Thoracic aorta (tissue), 2 donors: ENCODE measurements around the gene EFCAB14. TPM values are rescaled to one million over a fixed set of nuclear protein-coding genes. Genes with fewer than 3 reads are reported as not detected.

Experiments
- ATAC-seq: fragments of 150-250 bp; one replicate; pipeline ENCODE4 v1.8.0; 2017; ENCODE audit warnings: low read depth; ENCODE audit not compliant: insufficient number of reproducible peaks, low FRiP score
- DNase-seq: peaks from one replicate; pipeline ENCODE4 v3.0.0-alpha.2; 2020; ENCODE audit warnings: low spot score
- H3K27ac ChIP-seq, 2 donors: fragments of 200-600 bp; sonication (generic); 1 replicate in 1 of 2; 2 replicates in 1 of 2; pipeline ENCODE4 v1.5.1; 2016; ENCODE audit warnings: mild to moderate bottlenecking in 2 of 2, moderate library complexity in 2 of 2
- H3K27me3 ChIP-seq: fragments of 200-600 bp; sonication (generic); replicated peaks from 2 replicates; pipeline ENCODE4 v1.6.0; 2016; ENCODE audit warnings: mild to moderate bottlenecking; ENCODE audit not compliant: insufficient read depth
- H3K36me3 ChIP-seq: fragments of 200-600 bp; sonication (generic); one replicate; pipeline ENCODE4 v1.5.1; 2016
- H3K4me1 ChIP-seq, 2 donors: fragments of 200-600 bp; sonication (generic); 1 replicate in 1 of 2; 2 replicates in 1 of 2; pipeline versions ENCODE4 v1.5.1 to v1.6.0; 2016; ENCODE audit warnings: low read depth in 2 of 2, mild to moderate bottlenecking in 1 of 2; ENCODE audit not compliant: control insufficient read depth in 1 of 2
- H3K4me3 ChIP-seq: fragments of 200-600 bp; sonication (generic); 2 replicates; pipeline ENCODE4 v1.5.1; 2016; ENCODE audit warnings: mild to moderate bottlenecking
- H3K9me3 ChIP-seq: fragments of 200-600 bp; sonication (generic); 2 replicates; pipeline ENCODE4 v1.5.1; 2016
- total RNA-seq, 2 donors: library from RNA; depleted of rRNA; stranded (reverse); fragments of >200 nt; gene quantifications; one replicate each; pipeline versions ENCODE4 v1.1.0 to v1.2.3, GENCODE V29; 2016
- TF ChIP-seq, protein P1 (sequence below): fragments of 200-600 bp; sonication (generic); IDR thresholded peaks from one replicate; pipeline ENCODE4 v1.5.1; 2019; ENCODE audit warnings: antibody characterized with exemption

EFCAB14 gene
- total RNA-seq, 2 donors from 2014 or later, result 102 to 107 TPM

DNA sequence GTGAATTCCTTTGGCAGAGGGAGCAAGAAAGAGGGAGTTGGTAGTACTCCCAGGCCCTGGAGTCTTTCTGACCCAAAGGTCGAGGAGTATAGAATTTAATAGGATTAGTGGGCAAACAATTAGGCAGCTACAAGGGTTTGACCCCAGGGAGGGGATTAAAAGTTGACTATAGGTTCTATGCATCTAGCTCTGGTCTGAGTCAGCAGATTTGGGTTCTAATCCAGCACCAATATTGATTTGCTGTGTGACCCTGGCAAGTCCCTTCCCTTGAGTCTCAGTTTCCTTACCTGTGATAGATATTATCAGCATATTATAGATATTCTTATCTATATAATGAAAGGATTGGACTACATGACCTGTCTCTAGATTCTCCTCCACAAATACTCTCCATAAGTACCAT, 35.1 kb upstream of the EFCAB14 start:
- ATAC-seq (no peak), DNase-seq (no peak)
- Histone ChIP-seq H3K27me3 (no peaks in the 10 kb centered on the region), H3K27ac (no peak overlapping the region), H3K36me3 (no peaks in the 10 kb centered on the region), H3K4me3 (no peak overlapping the region), H3K9me3 (no peaks in the 10 kb centered on the region), H3K4me1 (no peaks in the 10 kb centered on the region)
- TF ChIP-seq, protein P1, sequence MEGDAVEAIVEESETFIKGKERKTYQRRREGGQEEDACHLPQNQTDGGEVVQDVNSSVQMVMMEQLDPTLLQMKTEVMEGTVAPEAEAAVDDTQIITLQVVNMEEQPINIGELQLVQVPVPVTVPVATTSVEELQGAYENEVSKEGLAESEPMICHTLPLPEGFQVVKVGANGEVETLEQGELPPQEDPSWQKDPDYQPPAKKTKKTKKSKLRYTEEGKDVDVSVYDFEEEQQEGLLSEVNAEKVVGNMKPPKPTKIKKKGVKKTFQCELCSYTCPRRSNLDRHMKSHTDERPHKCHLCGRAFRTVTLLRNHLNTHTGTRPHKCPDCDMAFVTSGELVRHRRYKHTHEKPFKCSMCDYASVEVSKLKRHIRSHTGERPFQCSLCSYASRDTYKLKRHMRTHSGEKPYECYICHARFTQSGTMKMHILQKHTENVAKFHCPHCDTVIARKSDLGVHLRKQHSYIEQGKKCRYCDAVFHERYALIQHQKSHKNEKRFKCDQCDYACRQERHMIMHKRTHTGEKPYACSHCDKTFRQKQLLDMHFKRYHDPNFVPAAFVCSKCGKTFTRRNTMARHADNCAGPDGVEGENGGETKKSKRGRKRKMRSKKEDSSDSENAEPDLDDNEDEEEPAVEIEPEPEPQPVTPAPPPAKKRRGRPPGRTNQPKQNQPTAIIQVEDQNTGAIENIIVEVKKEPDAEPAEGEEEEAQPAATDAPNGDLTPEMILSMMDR, result no peak

DNA sequence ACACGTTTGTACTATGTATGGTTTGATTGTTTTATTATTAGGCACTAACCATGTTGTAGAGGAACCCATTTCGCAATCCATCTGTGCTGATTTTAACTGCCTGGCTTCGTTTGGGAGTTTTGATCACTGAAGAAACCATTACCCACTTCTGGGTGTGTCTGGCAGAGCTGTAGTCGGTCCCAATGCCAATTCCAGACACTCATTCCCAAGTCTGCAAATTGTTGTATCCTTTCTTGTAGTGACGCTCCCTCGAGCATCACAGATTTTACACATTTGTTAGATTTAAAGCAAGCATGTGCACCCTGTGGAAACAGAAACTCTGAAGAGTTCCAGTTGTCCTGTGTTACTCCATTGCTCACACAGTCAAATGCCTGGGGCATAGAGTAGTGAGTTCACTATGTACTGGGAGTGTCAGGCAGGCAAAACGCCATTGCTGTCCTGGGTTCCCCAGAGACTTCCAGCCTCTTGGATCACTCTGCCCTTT, 31.0 kb upstream of the EFCAB14 start:
- Histone ChIP-seq H3K27ac (no peak overlapping the region), H3K4me3 (no peak overlapping the region), H3K4me1 (no peaks in the 10 kb centered on the region), H3K9me3 (no peaks in the 10 kb centered on the region), H3K36me3 (no peaks in the 10 kb centered on the region), H3K27me3 (no peaks in the 10 kb centered on the region)
- TF ChIP-seq, protein P1, result no peak
- no peak for ATAC-seq
- no peak for DNase-seq

DNA sequence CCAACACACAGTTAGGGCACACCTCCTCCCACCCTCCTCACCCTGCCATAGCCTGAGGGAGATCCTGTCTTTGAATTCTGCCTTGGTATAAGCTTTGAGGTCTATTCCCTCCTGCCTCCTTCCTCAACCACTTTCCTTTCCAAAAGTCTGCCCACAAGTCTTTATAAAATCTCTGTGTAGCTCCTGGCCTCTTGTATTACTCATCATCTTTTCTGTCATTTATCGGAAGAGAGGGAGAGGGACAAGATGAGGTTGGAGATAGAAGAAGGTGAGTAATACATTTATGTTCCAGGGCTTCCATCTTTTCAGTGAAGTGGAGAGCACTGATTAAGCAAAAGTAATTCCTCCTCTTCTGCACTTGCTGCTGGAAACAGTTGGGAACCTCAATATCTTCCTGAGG, 30.5 kb upstream of the EFCAB14 start:
- Histone ChIP-seq H3K4me3 (no peak overlapping the region), H3K27ac (no peak overlapping the region)
- DNase-seq, result no peak

DNA sequence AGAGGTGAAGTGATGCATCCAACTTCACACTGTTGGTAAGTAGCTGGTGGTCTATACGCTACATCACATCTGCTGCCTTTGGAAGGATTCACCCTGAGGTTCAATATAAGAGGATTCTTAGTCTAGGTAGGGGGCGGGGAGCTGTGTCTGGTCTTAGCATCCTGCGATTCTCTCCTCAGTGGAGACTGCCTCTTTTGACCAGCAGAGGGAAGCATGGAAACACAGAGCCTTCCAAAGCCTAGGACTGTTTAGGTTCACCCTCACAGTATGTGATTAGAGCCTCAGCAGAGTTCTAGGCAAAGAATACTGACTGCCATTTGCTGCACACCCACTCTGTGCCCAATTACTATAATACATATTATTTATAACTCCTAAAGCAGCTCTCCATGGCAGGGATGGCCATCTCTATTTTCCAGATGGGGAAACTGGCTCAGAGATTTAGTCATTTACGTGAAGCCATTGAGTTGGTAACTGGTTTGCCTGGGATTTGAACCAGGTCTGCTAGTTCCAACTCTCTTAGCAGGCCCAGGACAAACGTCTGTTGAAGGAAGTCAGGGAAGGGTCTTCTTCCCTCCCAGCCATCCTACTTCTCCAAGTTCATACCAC, 28.9 kb upstream of the EFCAB14 start:
- Histone ChIP-seq H3K27me3 (no peaks in the 10 kb centered on the region), H3K4me3 (no peak overlapping the region), H3K9me3 (no peaks in the 10 kb centered on the region), H3K27ac (no peak overlapping the region), H3K36me3 (no peaks in the 10 kb centered on the region), H3K4me1 (no peaks in the 10 kb centered on the region)
- TF ChIP-seq, protein P1, result no peak
- ATAC-seq, result no peak
- DNase-seq, result no peak

More for the DNA sequence above, 30.5 kb upstream of the EFCAB14 start:
- no peaks in the 10 kb centered on the region for H3K9me3 ChIP-seq
- TF ChIP-seq, protein P1, result no peak
- no peaks in the 10 kb centered on the region for H3K27me3 ChIP-seq
- no peaks in the 10 kb centered on the region for H3K4me1 ChIP-seq
- H3K36me3 ChIP-seq, result no peaks in the 10 kb centered on the region
- ATAC-seq, result no peak

DNA sequence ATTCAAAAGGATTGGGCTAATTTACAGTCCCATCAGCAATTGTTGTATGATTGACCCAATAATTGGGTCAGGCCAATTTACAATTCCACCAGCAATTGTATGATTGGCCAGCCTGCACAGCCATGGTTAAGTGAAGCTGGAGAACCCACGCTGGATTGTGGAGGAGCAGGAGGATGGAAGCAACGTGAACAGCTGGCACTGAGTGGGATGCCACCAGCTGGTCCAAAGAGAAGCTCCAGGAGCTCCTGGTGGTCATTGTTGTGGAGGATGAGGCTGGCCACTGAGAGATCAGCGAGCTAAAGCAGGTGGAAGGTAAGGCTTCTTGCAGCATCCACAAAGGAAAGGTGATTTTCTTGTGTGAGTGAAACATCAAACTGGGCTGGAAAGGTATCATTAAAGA, 23.2 kb upstream of the EFCAB14 start:
- no peaks in the 10 kb centered on the region for H3K9me3 ChIP-seq
- H3K27ac ChIP-seq, result no peak overlapping the region
- DNase-seq (no peak), ATAC-seq (no peak)
- no peaks in the 10 kb centered on the region for H3K27me3 ChIP-seq
- H3K36me3 ChIP-seq, result no peaks in the 10 kb centered on the region
- no peaks in the 10 kb centered on the region for H3K4me1 ChIP-seq
- no peak overlapping the region for H3K4me3 ChIP-seq
- TF ChIP-seq, protein P1, result no peak
